GM19238 (cell line): ENCODE results near the gene CPNE1.

Source experiments
- DNase-seq: peaks from one replicate; pipeline ENCODE4 v3.0.0; 2011; ENCODE audit warnings: low spot score; ENCODE audit not compliant: insufficient read length

Gene CPNE1

DNA sequence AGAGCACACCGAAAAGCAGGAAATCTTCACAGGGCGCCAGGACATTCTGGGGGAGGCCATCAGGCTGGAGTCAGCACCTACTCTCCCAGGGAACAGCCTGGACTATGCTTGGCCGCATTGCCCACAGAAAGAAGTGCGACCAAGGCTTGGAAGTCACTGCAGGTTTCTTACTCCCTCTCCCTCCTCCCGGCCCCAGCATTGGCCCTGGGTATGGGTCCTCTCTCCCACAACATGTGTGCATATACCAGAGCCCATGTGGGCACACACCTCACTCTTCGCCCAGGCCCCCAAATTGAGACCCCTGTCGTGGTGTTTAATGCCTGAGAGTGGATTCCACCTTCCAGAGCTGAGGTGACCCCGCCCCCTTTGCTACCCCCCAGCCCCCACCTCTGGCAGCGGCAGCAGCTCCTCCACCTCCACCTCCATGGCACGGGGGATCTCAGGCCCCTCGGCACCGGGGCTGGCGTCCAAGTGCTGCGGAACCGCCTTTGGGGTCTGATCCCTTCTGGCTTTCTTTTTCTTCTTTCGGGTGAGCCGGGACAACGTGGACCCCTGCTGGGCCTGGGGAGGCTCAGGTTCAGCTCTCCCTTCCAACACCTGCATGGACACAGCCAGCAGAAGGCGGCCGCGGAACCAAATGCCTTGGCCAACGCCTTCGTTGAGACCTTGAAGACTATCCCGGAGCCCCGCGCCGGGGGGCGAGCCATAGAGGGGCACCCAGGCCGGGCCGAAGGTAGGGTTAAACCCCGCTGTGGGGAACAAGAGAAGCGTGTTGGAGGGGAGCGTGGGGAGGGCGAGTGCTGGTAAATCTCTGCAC lies 64.3 kb downstream of the CPNE1 start:
- DNase-seq, result no peak

DNA sequence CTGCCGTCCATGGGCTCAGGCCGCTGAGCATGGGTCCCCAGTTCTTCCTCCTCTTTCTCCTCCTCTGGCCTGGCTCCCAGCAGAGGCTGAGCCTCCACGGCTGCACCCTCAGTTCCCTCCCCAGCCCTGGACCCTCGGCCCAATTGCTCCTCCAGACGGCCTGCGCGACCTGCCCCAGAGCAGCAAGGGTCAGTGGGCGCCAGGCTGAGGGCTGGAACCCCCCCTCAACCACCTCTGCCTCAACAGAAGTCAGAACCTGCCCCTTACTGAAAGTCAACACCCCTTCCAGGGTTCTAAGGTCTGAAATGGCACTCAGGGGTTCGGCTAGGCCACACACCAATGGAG lies 65.0 kb downstream of the CPNE1 start:
- no peak for DNase-seq

DNA sequence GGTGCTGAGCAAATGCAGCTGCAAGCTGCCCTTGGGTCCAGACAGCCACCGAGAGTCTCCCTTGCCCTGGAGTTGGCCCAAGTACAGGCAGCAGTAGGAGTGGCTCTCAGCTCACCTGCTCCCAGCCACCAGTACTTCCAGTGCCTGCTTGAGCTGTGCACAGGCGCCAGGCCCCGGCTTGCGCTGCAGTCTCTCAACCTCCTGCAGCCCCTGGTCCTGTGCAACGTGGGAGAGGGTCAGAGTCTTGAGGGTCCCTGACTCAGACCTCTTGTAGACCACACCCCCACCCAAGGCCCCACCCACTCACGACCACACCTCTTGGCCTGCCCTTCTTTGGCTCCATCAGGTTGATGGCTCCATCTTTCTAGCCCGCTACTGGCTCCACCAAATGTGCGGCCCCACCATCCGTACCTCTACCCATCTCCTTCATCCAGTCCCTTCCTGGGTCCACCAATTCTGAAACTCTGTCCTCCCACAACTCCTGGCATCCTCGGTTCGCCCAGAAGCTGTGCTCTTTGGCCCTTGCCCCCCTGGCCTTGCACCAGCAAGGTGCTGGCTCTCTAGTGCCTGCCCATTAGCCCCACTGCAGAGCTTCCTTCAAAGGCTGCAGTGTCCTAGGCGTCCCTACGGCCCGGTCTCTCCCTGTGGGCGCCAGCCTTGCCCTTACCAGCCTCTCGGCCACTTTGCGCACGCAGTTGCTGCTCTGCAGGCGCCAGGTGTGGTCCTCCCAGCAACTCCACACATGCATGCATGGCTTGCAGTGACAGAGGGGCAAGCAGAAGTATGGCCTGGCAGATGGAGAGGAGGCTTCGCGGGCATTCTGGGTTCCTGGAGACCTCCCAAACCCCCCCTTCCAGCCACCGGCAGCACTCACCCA lies 65.6 kb downstream of the CPNE1 start:
- no peak for DNase-seq

DNA sequence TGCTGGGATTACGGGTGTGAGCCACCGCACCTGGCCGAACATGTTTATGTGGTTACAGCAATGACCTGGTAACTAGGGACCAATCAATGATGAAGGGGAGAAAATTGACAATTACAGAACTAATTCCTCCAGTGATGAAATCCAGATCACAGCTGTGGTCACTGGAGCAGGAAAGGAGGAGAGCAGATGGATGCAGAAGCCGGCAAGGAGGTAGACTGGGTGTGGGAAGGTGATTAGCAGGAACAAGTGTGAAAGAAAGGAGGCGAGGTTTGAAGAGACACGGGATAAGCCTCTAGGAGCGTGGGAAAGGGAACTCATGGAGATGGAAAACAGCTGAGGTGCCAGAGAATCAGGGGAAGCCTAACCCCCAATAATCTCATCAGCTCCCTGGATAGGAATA lies 66.2 kb downstream of the CPNE1 start:
- DNase-seq, result no peak

DNA sequence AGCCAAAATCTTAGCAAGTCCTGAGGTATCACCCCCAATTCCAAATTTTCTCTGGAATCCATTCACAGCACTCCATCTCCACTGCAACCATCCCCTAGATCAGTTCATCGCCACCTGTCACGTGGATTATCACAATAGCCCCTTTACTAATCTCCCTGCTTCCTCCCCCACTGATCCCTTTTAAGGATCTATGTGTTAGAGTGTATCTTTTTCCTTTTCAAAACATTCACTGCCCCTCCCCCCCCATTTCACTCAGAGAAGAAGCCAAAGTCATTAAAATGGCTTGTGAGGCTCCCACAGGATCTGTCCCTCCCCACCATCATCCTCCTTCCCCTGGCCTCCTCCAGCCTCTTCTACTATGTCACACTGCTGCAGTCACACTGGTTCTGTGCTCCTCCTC lies 67.5 kb downstream of the CPNE1 start:
- DNase-seq, result no peak

DNA sequence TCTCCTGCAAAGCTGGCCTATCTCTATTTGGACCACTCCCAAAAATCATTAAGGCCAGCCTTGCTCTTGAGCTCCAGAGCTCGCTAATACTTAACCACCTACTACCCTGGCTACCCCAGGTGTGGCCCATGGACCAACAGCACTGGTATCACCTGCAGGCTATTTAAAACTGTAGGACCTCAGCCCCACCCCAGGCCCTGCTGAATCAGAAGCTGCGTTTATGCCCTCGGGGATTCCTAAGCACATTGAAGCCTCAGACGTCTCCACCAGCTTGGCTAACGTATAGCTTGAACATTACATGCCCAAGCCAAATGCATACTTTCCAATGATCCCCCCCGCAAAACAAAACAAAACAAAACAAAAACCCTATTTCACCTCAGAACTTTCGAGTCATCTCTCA lies 68.8 kb downstream of the CPNE1 start:
- DNase-seq, result no peak

DNA sequence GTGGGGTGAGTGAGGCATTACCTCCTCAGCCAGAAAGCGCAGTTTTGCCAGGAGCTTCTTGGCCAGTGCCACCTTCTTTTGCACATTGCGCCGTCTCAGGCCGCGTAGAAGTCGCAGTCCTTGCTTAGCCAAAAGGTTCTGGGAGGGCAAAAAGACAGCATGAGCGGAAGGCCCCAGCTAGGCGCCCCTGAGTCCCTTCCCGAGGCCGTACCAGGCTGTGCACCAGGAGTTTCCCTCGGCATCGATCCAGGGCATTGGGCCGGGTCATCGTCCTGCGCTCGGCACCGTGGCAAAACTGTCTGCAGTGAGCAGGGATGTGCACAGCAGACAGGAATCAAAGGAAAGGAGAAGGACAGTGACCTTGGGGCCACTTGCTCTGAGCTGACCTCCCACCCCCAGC lies 69.2 kb downstream of the CPNE1 start:
- DNase-seq, result no peak

DNA sequence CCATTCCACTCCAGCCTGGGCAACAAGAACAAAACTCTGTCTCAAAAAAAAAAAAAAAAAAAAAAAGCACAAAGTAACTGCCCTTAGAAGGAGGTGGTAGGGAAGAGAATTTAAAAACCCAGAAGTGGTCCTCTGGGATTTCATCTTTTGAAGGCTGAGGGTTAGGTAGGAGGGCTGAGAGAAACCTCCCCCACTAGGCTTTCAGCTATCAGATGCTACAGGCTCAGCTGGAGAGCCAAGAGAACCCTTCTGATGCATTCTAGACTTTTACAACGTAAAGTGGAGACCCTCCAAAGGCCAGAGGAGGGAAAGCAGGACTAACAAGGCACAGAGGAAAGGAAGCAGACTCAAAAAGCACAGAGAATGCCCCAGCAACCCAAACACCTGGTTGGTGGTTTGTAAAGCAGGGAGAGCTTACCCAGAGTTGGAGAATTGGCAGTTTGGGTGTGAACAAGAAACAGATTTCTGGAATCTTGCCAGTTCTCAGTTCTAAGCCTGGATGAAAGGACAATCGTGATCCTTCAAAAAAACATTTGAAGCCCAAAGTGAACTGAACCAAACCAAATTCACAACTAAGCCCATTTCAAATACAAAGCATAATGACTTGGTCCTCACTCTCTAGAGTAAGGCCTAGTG lies 72.2 kb downstream of the CPNE1 start:
- DNase-seq, result no peak

DNA sequence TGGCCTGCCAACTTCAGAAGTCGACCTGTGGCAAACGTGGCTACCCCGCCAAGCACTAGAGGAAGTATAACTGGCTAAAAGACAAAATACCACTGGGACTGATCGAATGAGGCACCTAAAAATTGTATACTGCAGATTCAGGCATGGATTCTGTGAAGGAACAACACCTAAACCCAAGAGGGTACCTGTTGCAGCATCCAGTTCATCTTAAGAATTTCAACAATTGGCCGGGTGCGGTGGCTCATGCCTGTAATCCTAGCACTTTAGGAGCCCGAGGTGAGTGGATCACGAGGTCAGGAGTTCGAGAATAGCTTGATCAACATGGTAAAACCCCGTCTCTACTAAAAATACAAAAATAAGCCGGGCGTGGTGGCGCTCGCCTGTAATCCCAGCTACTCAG lies 76.3 kb downstream of the CPNE1 start:
- no peak for DNase-seq

DNA sequence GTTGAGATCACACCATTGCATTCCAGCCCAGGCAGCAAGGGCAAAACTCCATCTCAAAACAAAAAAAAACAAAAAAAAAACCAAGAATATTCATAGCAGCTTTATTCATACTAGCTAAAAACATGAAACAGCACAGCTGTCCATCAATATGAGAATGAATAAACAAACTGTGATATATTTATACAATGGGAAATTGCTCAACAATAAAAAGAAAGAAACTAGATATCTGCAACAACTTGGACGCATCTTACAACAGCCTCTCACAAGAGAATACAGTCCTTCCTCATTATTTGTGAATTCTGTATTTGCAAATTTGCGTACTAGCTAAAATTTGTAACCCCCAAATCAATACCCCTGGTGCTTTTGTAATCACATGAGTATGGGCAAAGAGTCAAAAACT lies 77.3 kb downstream of the CPNE1 start:
- DNase-seq, result no peak

DNA sequence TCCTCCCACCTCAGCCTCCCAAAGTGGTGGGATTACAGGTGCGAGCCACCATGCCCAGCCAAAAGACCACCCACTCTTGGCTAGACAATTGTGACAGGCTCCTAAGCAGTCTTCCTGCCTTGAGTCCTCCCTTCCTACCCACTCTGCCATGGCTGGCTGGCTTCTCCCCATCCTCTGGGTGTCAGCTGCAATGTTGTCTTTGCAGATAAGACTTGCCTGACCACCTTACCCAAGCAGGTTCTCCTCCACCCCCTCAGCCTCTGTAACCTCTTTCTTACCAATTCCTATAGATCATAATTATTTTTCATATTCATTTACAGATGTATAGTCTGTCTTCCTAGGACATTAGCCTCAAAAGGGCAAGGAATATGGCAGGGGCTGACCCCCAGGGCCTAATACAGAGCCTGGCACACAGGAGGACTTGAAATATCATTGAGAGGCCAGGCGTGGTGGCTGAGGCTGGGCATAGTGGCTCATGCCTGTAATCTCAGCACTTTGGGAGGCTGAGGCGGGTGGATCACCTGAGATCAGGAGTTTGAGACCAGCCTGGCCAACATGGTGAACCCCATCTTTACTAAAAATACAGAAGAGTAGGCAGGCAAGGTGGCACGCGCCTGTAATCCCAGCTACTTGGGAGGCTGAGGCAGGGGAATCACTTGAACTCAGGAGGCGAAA lies 77.8 kb downstream of the CPNE1 start:
- no peak for DNase-seq

DNA sequence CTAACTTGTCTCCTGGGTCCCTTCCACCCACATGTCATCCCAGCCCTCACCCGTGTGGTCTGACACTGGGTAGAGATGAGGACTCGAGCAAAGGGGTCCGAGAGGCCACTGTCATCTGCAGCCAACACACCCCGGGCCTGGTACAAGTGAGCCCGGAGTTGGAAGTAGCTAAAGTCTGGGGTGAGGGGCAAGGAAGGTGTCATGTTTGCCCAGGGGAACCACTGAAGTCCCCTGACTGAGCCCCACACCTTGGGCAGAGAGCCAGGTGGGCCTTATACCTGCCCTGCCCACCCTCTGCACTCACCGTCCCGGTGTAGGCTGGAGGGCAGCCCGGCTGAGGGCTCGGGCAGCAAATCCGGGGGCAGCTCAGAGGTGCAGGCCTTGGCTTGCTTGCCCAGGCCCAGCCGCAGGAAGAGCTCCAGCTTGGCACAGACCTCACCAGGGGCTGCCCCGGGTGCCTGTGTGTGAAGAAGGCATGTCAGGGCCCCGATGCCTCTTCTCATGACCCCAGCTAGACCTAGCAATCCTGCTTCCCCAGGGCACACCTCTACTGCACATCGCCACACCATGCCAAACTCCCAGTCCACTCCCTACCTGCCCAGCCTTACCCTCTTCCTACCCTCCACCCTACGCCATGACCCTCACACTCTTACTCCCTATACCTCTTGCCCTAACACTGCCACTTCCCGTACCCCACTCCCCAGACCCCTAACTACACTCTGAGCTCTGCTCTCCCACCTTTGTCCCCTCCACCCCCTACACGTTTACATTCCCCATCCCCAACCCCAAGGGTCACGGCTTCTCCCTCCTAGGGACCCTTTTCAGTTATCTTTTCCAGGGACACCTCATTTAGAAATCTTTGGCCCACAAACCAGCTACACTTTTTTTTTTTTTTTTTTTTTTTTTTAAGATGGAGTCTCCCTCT lies 80.8 kb downstream of the CPNE1 start:
- no peak for DNase-seq

DNA sequence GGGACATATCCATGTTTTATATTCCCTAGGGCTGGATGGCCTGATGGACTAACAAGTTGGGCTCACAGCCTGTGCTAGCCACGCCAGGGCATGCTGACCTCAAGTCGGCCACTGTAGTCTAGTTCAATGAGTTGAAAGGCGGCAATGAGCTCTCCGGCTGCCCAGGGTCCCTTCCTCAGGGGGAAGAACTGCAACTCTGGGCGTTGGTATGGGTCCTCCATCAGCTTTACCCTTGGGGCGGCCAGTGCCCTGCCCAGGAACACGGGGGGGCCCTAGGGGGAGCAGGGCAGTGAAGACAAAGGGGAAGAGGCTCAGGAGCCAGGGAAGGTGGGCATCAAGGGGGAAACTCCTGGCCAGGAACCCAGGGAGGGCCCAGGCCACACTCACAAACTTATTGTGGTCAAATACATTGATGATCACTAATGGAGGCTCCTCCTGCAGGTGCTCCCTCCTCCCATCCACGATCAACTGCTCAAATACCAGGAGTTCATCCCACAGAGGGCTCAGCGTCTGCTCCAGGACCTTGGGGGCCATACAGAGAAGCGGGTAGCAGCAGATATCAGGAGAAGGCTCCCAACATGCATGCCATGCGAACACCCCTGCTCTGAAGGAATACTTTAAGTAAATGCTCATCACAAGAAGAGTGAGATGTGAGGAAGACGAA lies 81.8 kb downstream of the CPNE1 start:
- no peak for DNase-seq

DNA sequence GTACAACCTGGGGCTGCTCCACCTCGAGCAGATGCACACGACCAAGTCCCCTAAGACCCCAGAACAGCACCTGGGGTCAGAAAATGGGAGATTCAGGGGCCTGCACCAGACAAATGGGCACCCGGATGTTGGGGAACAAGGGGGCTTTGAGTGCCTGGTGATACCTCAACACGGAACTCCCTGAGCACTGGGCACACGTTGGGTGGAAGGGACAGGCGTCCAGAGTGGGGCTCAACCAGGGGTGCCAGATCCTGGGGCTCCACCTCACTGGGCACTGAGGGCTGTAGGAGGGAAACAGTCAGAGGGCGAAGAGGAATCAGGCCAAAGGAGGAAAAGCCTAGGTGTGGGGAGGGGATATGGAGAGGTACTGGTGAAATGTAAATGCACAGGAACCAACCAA lies 82.6 kb downstream of the CPNE1 start:
- DNase-seq, result no peak

DNA sequence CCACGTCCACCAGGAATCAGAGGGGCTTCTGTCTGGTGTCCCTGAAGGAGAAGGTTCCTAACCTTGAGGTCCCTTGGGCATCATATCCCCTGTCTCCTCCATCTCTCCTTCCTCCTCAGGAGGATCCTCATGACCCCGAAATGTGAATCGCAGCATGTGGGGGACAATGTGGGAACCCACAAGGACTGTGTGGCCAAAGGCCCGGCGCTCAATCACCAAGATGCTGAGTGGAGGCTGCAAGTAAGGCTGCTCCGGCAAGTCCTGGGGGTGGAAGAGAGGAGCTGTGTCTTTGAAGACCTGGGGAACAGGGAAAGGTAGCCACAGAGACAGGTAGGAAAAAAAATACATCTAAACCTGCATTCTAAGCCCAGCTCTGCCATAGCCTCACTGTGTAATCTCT lies 85.5 kb downstream of the CPNE1 start:
- no peak for DNase-seq

DNA sequence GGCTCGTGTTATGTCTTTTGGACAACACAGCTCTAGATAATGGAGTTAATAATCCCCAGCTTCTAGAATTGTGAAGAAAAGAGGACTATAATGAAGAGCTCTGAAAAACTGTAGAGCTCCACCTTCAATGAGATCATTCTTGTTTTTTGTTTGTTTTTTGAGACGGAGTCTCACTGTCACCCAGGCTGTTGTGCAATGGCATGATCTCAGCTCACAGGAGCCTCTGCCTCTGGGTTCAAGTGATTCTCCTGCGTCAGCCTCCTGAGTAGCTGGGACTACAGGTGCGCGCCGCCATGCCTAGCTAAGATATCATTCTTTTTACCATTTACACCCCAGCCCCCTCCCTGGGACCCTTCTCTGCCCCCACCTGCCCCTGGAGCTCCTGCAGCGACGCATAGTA lies 86.2 kb downstream of the CPNE1 start:
- no peak for DNase-seq

DNA sequence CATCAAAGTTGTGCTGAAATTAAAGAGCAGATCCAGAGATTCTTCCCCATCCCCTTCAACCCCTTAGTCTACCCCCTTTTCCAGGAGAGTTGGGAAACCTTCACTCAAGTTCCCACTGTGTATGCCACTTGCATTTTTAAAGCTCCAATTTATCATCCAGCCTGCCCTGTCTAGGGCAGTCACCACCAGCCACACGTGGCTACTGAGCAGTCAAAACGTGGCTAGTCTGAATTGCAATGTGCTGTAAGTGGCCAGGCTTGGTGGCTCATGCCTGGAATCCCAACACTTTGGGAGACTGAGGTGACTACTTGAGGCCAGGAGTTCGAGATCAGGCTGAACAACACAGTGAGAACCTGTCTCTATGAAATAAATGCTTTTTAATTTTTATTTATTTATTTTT lies 87.9 kb downstream of the CPNE1 start:
- DNase-seq, result no peak
